GM19467 (cell line): ENCODE data around the gene NSL1.

Experiments
- ATAC-seq: cut with Tn5 transposase; IDR thresholded peaks from one replicate; pipeline ENCODE4 v1.9.1; 2021; ENCODE audit warnings: mild to moderate bottlenecking, moderate library complexity; ENCODE audit not compliant: unreplicated experiment

The NSL1 gene

DNA sequence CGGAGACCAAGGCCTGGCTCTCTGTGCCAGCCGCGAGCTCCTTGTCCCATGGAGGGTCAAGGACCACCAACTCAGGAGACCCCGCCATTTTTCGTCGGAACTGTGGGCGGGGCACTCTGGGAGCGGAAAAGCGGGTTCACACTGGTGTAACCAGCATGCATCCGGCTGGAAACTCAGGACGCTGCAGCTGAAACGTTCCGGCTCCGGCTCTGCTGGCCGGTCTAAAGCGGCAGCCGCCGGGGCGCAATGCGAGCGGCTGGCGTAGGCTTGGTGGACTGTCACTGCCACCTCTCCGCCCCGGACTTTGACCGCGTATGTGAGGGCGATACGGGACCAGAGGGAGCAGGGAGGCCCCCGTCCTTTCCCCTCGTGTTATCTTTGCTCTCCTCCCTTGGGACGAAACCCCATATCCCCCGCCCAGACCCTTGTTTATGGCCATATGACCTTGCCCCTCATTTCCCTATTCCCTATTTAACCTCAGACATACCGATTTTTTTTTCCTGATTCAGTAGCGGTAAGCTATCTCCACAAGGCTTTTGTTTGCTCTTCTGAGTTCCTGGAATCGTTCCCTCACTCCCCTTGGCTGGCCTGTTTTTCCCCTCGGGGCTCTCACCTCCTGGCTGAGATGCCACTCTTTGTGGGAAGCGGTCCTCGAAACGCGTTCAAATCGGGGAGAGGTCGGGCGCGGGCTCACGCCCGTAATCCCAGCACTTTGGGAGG is at the start of gene NSL1, which contains the start of gene TATDN3:
Gene NSL1, minus strand, starts transcription at position 102 of the 720 bp plus-strand sequence. Its CDS starts 14 bp downstream, at position 88.
Gene TATDN3, plus strand, starts transcription at position 219 of the 720 bp plus-strand sequence. Its CDS starts 28 bp downstream, at position 247.
- ATAC-seq: peak; percentile 56

DNA sequence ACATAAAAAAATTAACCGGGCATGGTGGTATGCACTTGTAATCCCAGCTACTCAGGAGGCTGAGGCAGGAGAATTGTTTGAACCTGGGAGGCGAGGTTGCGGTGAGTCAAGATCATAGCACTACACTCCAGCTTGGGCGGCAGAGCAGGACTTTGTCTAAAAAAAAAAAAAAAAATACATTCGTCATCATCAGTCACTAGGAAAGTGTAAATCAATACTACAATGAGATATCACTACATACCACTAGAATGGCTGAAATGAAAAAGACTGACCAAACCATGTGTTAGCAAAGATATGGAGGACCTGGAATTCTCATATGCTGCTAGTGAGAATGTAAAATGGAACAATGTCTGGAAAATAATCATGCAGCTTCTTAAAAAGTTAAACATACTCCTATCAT is 46.6 kb upstream of the NSL1 start:
- ATAC-seq: no peak

DNA sequence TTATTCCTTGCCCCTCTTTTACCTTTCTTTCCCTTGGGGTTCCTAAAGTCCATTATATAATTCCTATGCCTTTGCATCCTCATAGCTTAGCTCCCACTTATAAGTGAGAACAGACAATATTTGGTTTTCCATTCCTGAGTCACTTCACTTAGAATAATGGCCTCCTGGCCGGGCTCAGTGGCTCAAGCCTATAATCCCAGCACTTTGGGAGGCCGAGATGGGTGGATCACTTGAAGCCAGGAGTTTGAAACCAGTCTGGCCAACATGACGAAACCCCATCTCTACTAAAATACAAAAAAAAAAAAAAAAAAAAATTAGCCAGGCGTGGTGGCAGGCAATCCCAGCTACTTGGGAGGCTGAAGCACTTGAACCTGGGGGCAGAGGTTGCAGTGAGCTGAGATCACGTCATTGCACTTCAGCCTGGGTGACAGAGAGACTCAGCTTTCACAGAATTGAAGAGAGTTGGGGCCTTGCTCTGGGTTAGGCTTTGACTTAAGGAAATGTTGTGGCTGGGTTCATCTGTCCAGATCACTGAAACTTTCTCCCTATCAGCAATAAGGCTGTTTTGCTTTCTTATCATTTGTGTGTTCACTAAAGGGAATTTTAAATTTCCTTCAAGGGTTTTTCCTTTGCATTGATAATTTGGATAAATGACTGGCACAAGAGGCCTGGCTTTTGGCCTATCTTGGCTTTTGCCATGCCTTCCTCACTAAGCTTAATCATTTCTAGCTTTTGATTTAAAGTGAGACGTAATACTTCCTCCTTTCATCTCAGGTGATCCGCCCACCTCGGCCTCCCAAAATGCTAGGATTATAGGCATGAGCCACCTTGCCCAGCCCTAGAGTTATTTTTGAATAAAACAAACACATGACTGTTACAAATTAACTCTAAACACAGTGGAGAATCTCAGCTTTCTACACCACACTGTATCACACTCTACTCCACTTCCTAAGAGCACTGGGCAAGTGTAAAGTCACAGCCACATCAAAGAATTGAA is 41.9 kb upstream of the NSL1 start:
- peak; percentile 91 for ATAC-seq

DNA sequence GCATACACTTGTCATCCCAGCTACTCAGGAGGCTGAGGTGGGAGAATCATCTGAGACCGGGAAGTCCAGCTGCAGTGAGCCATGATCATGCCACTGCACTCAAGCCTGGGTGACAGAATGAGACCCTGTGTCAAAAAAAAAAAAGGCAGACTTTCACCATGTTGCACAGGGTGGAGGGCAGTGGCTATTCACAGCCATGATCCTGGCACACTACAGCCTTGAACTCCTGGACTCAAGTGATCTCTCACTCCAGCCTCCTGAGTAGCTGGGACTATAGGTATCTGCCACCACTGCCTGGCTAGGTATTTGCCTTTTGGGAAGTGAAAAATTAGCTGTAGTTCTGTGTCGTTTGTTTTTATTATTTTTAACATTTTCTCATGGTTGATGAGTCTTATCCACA is 36.8 kb upstream of the NSL1 start:
- ATAC-seq: no peak

DNA sequence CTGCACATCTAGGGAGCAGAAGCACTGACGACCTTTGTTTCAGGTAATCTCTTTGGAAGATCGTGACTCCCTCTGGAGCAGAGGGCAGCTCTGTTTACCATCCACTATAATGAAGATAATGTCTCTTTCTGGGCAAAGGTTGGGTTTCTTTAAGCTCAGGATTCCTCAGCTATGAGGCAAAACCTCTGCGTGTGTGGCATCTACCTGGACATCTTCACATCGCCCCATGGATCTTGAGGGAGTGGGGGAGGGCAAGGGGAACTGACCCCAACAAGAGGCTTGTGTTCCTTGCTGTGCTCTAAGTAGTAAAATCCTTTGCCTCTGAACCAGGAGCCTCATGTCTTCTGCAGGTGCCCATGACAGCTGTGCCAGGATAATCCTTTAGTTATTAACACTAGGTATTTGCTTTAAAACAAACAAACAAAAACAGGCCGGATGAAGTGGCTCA is 36.3 kb upstream of the NSL1 start:
- no peak for ATAC-seq

DNA sequence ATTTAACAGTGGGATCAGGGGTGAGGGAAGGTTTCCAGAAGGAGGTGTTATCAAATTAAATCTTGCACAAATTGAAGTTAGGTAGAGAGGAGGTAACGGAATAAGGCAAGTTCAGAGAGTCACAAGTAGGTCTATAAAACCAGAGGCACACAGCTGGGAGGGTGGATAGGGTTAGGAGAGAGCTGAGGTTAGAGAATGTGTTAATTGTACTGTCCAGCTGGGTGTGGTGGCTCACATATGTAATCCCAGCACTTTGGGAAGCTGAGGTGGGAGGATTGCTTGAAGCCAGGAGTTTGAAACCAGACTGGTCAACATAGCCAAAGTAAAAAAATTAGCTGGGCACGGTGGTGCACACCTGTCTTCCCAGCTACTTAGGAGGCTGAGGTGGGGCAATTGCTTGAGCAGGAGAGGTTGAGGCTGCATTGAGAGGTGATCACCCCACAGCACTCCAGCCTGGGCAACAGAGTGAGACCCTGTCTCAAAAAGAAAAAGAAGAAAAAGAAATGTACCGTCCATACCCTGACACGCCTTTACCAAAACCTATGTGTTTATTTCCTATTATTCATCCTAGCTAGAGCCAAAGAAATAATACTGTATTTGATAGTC is 35.7 kb upstream of the NSL1 start:
- no peak for ATAC-seq

DNA sequence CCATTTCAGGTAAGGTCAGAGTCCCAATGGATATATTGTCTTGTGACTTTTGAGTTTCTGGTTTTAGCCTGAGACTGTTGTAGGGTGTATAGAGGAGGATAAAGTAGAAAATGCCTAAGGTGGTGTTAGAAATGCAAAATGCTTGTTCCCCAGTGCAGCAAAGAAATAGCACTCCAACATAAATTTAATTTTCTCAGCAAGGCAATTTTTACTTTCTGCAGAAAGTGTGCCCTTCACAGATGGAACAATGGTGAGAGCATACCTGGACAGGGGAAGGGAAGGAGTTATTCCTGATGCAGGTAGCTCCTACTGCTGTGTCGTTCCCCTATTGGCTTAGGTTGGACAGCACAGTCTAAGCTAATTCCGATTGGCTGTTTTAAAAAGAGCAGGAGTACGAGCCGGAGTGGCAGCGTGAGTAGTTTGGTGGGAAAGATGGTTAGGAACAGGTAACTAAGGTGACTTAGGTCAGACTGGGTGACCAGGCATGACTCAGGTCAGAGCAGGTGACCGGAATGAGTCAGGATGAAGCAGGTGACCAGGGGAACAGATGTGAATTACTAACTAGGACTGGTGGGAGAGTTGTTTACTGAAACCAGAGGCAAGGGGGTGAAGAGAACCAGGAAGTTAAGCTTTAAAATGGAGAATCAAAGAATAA is 34.3 kb upstream of the NSL1 start:
- ATAC-seq: no peak

GRCh38 chr1:212824201-212824600 is 32.6 kb upstream of the NSL1 start:
- ATAC-seq: no peak

- ATAC-seq: no peak
Measured at GRCh38 chr1:212822956-212823355, 31.4 kb upstream of the NSL1 start.

DNA sequence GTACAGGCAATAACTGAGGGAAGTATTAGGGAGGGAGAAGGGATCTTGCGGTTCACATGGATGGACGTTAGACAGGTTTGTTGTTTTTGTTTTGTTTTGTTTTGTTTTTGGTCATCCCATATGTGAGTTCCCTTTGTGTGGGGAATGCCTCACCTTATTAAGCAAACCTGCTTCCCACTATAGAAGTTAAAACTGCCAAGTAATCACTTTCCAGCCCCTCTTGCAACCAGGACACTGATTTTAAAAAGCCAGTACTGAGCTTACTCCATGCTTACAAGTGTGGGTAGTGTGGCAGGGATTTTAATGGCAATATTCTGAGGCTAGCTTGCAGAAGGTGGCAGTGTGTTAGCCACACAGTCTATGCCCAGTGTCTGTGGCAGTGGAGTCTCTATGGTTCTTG is 29.4 kb upstream of the NSL1 start:
- no peak for ATAC-seq

DNA sequence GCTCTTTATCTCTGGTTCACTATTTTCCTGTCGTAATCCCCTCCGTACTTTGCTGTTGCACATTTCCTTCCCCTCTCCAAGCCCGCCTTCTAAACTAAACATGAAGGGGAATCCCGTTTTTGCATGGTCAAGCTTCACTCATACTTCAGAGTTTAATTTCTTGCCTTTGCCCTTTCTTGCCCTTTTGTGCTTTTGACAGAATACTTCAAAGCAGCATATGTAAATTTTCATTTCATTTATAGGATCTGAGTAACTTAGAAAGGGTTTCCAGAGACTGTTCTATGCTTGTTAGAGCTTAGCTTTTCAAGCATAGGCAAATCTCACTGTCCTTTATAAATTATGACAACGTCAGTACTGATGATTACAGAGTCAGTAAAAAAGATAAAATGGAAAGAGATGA is 28.1 kb upstream of the NSL1 start:
- no peak for ATAC-seq

DNA sequence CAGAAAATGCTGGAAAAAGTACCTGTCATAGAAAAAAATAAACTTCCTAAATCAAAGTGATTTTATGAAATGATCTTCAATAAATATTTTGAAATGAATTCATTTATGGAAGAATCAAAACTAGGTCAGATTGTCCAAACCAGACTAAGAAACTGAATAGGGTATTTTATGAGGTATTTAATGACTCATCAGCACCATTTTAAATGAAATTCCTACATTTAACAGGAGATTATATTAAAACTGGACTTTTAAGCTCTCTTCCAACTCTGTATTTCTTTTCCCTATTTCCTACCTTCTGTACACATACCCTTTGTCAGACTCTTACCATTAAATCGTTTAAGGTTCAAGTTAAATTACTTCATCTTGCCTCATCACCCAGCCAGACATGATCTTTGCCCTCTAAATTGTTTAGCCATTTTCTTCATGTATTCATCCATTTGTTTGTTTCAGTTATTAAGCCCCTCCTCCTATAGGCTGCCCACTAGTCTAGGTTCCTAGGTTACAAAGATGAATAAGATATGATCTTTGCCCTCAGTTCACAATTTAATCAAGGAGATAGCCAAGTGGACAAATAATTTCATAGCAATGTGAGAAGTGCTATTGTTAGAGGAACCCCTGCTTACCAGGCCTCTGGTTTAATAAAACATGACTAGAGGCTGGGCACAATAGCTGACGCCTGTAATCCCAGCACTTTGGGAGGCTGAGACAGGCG is 25.1 kb upstream of the NSL1 start:
- no peak for ATAC-seq

GRCh38 chr1:212814537-212815334 is 23.2 kb upstream of the NSL1 start:
- ATAC-seq: no peak

- no peak for ATAC-seq
Measured at GRCh38 chr1:212805767-212806166, 14.2 kb upstream of the NSL1 start.

DNA sequence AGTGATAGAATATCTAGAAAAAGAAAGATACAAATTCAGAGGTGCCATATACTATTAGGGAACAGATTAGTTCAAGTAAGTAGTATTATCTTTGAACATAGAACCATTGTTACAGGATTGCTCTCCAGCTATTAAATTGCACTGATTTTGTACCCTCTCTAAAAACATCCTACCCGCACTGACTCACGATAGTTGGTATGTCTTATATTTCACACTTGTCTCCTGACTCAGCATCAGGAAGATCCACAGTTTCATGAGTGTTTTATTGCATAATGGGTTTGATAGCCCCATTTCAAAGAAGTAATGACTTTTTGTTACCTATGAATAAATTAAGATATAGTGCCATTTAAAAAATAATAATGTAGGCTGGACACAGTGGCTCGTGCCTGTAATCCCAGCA is 6.1 kb upstream of the NSL1 start:
- no peak for ATAC-seq

DNA sequence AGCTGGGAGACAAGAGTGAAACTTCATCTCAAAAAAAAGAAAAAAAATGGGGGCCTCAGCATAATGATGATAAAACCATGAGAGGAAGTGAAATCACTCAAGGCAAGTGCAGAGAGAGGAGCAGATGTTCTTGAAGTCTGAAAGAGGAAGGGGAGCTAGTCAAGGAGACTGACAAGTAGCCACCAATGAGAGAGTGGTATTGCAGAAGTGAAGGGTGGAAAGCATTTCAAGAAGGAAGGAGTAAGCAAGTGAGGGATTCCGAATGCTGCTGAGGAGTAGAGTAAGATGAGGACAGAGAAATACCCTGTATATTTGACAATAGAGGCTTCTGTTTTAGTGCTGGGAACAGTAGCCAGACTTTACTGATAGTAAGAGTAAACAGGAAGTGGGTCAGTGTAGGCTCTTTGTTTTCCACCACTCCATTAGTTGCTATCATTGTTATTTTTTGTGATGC is 3.0 kb upstream of the NSL1 start:
- peak; percentile 79 for ATAC-seq

DNA sequence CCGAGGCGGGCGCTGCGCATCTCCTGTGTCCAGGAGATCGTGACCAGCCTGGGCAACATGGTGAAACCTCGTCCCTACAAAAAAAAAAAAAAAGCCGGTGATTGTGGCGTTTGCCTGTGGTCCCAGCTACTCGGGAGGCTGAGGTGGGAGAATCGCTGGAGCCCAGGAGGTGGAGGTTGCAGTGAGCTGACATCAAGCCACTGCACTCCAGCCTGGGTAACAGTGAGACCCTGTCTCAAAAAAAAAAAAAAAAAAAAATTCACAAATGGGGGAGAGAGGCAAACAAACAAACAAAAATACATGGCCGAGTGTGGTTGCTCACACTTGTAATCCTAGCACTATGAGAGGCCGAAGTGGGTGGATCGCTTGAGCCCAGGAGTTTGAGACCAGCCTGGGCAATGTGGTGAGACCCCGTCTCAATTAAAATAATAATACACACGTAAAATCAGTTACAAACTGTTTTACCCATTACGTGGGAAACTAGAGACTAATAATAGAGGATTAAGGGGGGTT is 875 bp upstream of the NSL1 start:
- ATAC-seq: no peak

DNA sequence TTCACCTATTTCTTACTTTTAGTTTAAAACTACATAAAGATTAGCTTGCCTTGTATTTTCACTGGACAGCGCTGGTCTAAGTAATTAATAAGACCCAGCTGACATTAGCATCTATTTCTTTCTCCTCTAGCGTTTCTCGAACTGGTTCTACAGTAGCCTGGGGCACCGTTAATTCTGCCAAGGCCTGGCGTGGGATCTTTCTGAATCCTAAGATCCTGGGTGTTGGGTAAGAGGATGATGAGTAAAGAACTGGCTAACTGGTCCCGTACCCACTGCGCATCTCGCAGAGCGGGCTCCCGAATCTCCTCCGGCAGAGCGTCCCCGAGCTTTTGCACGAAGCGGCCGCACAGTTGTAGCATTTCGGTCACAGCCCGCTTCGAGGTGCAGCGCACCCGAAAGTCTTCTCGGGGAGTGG is 309 bp downstream of the NSL1 start:
- ATAC-seq: no peak

- no peak for ATAC-seq
Measured at GRCh38 chr1:212785871-212786270, 5.7 kb downstream of the NSL1 start.
